A549 treated with ZK216348 at 1 μM for 4 hours (cell line): ENCODE data around the gene LRRK2. TPM values are rescaled to one million over a fixed set of nuclear protein-coding genes. Genes with fewer than 3 reads are reported as not detected.

ENCODE experiments used
- total RNA-seq: library from RNA; stranded (reverse); fragments of 200-300 nt; extraction: Qiagen RNA extraction; gene quantifications from 5 replicates; pipeline ENCODE4 v1.2.3, GENCODE V29; 2022; ENCODE audit warnings: low read depth

LRRK2 gene
- total RNA-seq: 1.2 to 2.4 TPM (median 1.6 TPM) in 5 replicates

DNA sequence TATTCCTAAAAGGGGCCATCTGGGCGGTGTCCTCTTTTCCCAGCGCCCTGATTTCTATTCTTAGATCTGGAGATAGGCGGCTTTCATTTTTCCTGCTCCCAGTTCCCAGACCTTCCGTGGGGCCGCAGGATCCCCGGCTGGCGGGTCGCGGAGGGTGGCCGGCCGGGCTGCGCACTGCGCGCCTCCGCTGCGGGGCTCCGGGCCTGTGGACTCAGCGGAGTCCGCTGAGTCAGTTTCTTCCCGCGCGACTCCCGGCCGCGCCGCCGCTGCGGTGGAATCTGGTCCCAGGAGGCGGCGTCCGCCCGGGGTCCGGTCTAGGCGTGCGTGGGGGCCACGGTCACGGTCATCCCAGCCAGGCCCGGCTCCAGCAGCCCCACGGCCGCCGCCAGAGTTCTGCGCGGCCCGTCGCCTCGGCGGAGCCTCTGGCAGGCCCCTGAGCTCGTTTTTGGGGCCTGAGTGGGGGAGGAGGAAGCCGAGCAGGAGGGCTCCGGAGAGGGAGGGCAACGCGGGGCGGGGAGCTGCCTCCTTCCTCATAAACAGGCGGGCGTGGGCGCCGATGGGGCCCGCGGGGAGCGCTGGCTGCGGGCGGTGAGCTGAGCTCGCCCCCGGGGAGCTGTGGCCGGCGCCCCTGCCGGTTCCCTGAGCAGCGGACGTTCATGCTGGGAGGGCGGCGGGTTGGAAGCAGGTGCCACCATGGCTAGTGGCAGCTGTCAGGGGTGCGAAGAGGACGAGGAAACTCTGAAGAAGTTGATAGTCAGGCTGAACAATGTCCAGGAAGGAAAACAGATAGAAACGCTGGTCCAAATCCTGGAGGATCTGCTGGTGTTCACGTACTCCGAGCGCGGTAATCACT is at the start of gene LRRK2:
Gene LRRK2, plus strand, starts transcription at position 559 of the 853 bp plus-strand sequence. Its CDS starts 135 bp downstream, at position 694.

Other genes starting within 250 kb of the LRRK2 start
- gene SLC2A13, start 118.9 kb upstream of the LRRK2 start, total RNA-seq: 2.1 to 4.1 TPM (median 3.9 TPM) in 5 replicates